ENCODE data around the gene FIBCD1.

Gene FIBCD1

DNA sequence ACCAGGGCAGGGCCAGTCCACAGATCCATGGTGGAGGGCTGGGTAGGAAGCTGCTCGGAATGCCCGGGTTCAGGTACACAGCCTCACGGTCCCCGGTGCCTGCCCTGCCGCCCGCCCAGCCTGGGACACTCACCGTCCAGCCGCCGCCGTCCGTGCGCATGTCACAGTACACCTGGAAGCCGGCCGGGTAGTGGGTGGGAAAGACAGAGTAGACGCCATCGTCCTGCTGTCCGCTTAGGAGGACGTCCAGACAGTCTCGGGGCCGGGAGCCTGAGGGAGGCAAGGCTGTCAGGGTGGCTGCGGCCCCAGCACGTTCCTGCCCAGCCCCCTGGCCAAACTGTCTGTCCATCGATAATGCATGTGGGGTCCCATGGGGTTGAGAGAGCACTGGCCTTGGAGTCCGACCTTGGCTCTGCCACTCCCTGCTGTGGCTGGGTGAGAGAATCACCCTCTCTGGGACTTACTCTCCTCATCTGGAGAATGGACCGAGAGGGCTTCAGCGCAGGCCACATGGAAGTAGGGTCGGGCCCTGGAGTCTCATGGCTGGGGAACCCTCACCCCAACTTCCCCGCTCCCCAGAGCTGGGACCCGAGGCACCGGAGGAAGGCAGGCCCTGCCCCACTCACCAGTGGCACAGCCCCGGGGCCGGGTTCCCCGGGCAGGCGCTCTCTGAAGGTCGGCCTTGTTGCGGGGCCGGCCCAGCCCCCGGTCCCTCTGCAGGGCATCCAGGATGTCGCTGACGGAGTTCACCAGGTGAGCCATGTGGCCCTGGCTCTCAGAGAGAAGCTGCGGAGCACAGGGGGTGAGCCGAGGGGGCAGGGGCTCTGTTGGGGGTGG is 15.2 kb downstream of the FIBCD1 start:
- TF ChIP-seq, protein P1, sequence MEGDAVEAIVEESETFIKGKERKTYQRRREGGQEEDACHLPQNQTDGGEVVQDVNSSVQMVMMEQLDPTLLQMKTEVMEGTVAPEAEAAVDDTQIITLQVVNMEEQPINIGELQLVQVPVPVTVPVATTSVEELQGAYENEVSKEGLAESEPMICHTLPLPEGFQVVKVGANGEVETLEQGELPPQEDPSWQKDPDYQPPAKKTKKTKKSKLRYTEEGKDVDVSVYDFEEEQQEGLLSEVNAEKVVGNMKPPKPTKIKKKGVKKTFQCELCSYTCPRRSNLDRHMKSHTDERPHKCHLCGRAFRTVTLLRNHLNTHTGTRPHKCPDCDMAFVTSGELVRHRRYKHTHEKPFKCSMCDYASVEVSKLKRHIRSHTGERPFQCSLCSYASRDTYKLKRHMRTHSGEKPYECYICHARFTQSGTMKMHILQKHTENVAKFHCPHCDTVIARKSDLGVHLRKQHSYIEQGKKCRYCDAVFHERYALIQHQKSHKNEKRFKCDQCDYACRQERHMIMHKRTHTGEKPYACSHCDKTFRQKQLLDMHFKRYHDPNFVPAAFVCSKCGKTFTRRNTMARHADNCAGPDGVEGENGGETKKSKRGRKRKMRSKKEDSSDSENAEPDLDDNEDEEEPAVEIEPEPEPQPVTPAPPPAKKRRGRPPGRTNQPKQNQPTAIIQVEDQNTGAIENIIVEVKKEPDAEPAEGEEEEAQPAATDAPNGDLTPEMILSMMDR (conservative IDR thresholded peaks at IDR 0.05; ENCODE audit: low read depth, low read length) = no peak
- no peak for DNase-seq (ENCODE audit: low read depth)
- no peak overlapping the region for H3K4me3 ChIP-seq (ENCODE audit: low read length)

DNA sequence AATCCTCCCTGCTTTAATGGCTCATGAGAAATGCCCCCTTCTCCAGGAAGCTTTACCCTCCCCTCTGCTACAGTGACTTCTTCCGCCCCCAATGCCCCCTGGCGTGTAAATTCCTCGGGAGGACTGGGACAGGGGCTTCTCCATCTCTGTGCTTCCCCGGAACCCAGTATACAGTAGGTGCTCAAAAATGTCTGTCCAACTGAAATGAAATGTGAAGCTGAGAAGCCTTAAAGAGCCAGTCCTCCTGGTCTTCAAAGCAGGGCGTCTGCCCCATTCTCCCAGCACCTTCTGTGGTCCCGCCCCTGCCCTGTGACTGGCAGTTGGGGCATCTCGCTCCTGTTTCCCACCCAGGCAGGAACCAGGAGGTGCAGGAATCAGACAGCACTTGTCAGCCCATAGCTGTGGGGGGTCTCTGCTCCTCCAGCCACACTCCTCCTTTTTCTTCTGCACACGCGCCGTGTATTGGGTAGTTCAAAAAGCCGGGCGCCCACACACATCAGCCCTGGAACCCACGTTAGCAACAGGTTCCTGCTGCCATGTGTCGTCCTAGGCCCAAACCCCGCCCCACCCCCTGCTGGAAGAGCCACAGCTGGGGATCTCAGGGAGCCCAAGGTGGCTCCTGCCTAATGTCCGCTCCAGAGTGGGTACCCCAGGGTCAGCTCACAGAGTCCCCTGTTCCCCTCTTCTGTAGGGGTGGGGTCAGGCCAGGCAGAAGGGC is 16.0 kb downstream of the FIBCD1 start:
- no peak for DNase-seq (ENCODE audit: low read depth)
- H3K4me3 ChIP-seq (ENCODE audit: low read length) = no peak overlapping the region
- TF ChIP-seq, protein P1 (conservative IDR thresholded peaks at IDR 0.05; ENCODE audit: low read depth, low read length) = no peak

DNA sequence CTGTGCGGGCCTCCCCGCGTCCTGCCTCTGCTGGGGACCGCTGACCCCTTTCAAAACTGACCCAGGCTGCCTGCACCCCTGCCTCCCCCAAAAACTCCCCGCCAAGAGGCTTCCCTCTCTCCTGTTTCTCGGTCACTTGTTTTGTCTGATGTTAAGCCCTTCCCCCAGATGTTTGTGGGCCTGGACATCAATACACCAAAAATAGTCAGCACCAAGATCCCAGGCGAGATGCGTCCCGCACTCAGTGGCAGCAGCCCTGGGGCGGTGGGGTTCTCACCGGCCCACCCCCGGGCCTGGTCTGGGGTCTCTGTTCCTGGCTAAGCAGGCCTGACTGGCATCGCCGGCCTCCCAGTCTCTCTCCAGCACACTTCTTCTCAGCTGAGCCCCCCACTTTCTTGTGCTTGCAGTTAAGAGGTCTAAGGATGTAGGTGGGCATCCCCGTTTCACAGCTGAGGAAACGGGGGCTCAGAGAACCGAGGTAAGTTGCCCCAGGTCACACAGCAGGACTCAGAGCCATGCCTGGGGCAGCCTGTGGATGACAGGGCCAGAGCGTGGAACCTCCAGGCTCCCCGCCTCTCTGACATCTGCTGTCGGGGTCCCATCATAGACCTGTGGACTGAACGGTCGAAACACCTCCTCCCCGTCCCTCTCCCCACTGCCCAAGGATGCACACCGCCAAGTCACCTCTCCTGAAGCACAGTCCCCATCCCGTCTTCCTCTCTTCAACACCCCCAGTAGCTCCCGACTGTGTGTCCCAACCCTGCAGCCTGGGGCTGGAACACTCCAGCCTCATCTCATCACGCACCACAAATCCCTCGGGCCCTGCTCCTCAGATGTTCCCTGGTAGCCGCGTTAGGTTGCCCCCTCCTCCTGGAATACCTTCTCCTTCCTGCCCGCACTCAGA is 16.8 kb downstream of the FIBCD1 start:
- H3K4me3 ChIP-seq (ENCODE audit: low read length) = no peak overlapping the region
- TF ChIP-seq, protein P1 (conservative IDR thresholded peaks at IDR 0.05; ENCODE audit: low read depth, low read length) = no peak

DNA sequence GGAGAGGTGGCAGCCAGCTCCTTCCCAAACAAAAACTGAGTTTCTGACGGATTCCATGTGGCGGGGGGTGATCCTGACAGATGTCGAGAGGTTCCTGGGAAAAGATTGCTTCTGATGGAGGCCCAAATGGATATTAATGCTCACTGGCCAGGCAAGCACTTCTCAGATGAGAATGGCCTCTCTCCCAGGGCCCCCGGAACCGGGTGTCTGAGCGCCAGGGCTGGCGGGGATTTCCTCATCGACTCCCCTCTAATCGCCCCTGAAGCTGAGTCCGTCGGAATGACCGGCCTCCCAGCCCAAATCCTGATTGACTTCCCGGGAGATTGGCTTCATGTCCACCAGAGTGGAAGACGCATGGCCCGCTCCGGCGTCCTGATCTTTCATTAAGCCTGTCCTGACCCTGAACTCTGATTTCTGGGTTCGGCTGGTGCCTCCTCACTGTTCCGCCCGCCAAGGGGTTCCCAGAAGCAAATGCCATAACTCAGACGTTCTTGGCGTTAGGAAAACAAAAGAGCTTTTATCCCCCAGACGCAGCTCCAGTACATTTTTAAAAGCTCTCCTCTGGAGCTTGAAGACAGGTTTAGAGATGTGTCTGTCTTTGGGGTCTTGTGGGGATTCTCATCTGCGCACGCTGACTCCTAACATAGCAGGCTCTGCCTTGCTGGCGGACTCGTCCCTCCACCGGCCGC is 17.6 kb downstream of the FIBCD1 start:
- TF ChIP-seq, protein P1 (conservative IDR thresholded peaks at IDR 0.05; ENCODE audit: low read depth, low read length) = no peak
- peak; percentile 73 for DNase-seq (ENCODE audit: low read depth)
- no peak overlapping the region for H3K4me3 ChIP-seq (ENCODE audit: low read length)

More for the DNA sequence above, 16.8 kb downstream of the FIBCD1 start:
- DNase-seq (ENCODE audit: low read depth) = no peak

DNA sequence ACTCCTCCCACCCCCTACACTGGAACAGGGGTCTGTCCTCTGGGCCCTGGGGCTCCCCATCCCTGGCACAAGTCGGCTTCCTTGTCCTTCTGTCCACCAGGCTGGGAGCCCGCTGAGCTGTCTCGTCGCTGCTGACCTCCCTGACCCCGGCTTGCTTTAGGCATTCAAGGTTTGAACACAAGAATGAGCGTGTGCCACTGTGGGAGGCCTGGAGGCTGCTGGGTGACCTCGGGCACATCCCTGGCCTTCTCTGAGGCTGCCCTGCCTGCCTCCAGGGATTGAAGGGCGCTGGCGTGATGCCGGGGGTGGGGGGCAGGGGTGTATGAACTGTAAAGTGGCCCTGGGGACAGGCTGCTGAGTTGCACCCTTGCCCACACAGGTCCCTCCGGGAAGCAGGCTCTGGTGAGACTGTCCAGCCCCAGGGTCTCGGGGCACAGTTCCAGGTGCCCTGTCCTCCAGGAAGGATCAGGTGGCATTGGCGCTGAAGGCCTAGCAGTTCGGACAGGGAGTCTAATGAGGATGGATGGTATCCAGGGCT is 18.2 kb downstream of the FIBCD1 start:
- TF ChIP-seq, protein P1 (conservative IDR thresholded peaks at IDR 0.05; ENCODE audit: low read depth, low read length) = no peak
- DNase-seq (ENCODE audit: low read depth) = no peak
- no peak overlapping the region for H3K4me3 ChIP-seq (ENCODE audit: low read length)

DNA sequence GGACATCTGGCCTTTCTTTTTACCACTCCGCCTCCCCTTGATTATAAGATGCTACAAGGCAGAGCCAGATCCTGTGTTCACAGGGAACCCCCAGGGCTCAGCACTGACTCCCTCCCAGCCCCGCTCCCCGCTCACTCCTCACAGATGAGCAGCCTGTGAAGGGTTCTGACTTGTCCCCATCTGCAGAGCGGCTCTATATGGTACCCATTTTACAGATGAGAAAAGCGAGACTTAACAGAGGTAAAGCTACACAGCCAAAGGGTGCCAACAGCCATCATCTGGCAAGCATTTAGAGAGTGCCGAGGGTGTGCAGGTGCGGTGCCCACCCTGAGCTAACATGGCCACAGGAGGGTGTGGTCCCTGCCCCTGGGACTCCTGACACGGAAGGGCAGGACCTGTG is 18.8 kb downstream of the FIBCD1 start:
- DNase-seq (ENCODE audit: low read depth) = no peak
- TF ChIP-seq, protein P1 (conservative IDR thresholded peaks at IDR 0.05; ENCODE audit: low read depth, low read length) = no peak
- H3K4me3 ChIP-seq (ENCODE audit: low read length) = no peak overlapping the region

Measured in retinal pigment epithelial cell (primary cell).